ENCODE data around the gene APLF. TPM values are rescaled to one million over a fixed set of nuclear protein-coding genes. Genes with fewer than 3 reads are reported as not detected.

APLF gene
- total RNA-seq, 4 donors from 2014 or later = 2.3 to 4.8 (median 3.5) TPM

GRCh38 chr2:68420254-68420910 lies 47.0 kb upstream of the APLF start:
- H3K27ac ChIP-seq = no peak overlapping the region
- no peak for TF ChIP-seq CTCF (IDR thresholded peaks at IDR 0.05 in 4 of 5, conservative IDR thresholded peaks at IDR 0.05 in 1 of 5)
- no peak for TF ChIP-seq POLR2A (IDR thresholded peaks at IDR 0.05)
- no peaks in the 10 kb centered on the region for H3K27me3 ChIP-seq
- no peak overlapping the region for H3K4me3 ChIP-seq
- H3K4me1 ChIP-seq = no peaks in the 10 kb centered on the region
- H3K9me3 ChIP-seq = no peaks in the 10 kb centered on the region
- no peaks in the 10 kb centered on the region for H3K36me3 ChIP-seq
- intact Hi-C loops (cut with DNase I; ENCODE audit: low total_unique reads) (no loop called here), in situ Hi-C loops (cut with MboI; ENCODE audit: low sequenced_read_pairs in 4 of 4) (no loop called here)
- no peak for ATAC-seq
- no peak for DNase-seq

- Histone ChIP-seq H3K9me3 (no peaks in the 10 kb centered on the region), H3K27me3 (no peaks in the 10 kb centered on the region), H3K4me1 (no peaks in the 10 kb centered on the region), H3K4me3 (no peak overlapping the region), H3K36me3 (no peaks in the 10 kb centered on the region), H3K27ac (no peak overlapping the region)
- TF ChIP-seq CTCF (IDR thresholded peaks at IDR 0.05 in 4 of 5, conservative IDR thresholded peaks at IDR 0.05 in 1 of 5) = no peak
- TF ChIP-seq POLR2A (IDR thresholded peaks at IDR 0.05) = no peak
- in situ Hi-C loops (cut with MboI; ENCODE audit: low sequenced_read_pairs in 4 of 4) = no loop called here
- ATAC-seq (no peak), DNase-seq (no peak)
- intact Hi-C loops (cut with DNase I; ENCODE audit: low total_unique reads) = no loop called here
Measured at GRCh38 chr2:68423966-68424650, 43.3 kb upstream of the APLF start.

GRCh38 chr2:68425503-68425902 lies 41.9 kb upstream of the APLF start:
- Histone ChIP-seq H3K9me3 (no peaks in the 10 kb centered on the region), H3K36me3 (no peaks in the 10 kb centered on the region), H3K4me1 (no peaks in the 10 kb centered on the region), H3K27me3 (no peaks in the 10 kb centered on the region), H3K4me3 (no peak overlapping the region), H3K27ac (no peak overlapping the region)
- intact Hi-C loops (cut with DNase I; ENCODE audit: low total_unique reads) (no loop called here), in situ Hi-C loops (cut with MboI; ENCODE audit: low sequenced_read_pairs in 4 of 4) (no loop called here)
- no peak for DNase-seq
- TF ChIP-seq POLR2A (IDR thresholded peaks at IDR 0.05) (no peak), CTCF (IDR thresholded peaks at IDR 0.05 in 4 of 5, conservative IDR thresholded peaks at IDR 0.05 in 1 of 5) (no peak)
- ATAC-seq = no peak

- no peak for DNase-seq
- in situ Hi-C loops (cut with MboI; ENCODE audit: low sequenced_read_pairs in 4 of 4) (no loop called here), intact Hi-C loops (cut with DNase I; ENCODE audit: low total_unique reads) (no loop called here)
- H3K27me3 ChIP-seq = no peaks in the 10 kb centered on the region
- TF ChIP-seq POLR2A (IDR thresholded peaks at IDR 0.05) (no peak), CTCF (IDR thresholded peaks at IDR 0.05 in 4 of 5, conservative IDR thresholded peaks at IDR 0.05 in 1 of 5) (no peak)
- no peaks in the 10 kb centered on the region for H3K36me3 ChIP-seq
- H3K9me3 ChIP-seq = no peaks in the 10 kb centered on the region
- H3K4me3 ChIP-seq = no peak overlapping the region
- no peaks in the 10 kb centered on the region for H3K4me1 ChIP-seq
- ATAC-seq = no peak
- no peak overlapping the region for H3K27ac ChIP-seq
Measured at GRCh38 chr2:68426446-68426845, 40.9 kb upstream of the APLF start.

Data from gastrocnemius medialis (tissue), 4 donors.